IMR-90 (cell line): Measurements from ENCODE around the gene IYD. TPM values are rescaled to one million over a fixed set of nuclear protein-coding genes. Genes with fewer than 3 reads are reported as not detected.

ENCODE experiments used
- ATAC-seq: fragments of 200-7000 bp; cut with Tn5 transposase; 2 replicates; pipeline ENCODE4 v1.9.1; 2020; ENCODE audit warnings: low read depth, mild to moderate bottlenecking, moderate library complexity
- BruUV-seq: library from RNA; stranded (reverse); fragments of 400-500 nt; replicated peaks from 2 replicates; lab custom pipeline; 2021; lab: Mats Ljungman, UMichigan
- CTCF ChIA-PET: fragments of 300-600 bp; formaldehyde crosslinking; extraction: SDS; loops from one replicate; lab custom pipeline; 2021; ENCODE audit warnings: antibody characterized with exemption; lab: Yijun Ruan, JAX
- POLR2A ChIA-PET: fragments of 300-600 bp; sonication (Branson Sonifier 250); formaldehyde crosslinking; loops from one replicate; lab custom pipeline; 2022; ENCODE audit warnings: antibody characterized with exemption; ENCODE audit not compliant: unreplicated experiment; lab: Charles Lee
- DNase-seq: peaks from one replicate; pipeline ENCODE4 v3.0.0; 2013
- H2AFZ ChIP-seq: replicated peaks from 2 replicates; pipeline ENCODE3; 2013; ENCODE audit warnings: low read length, mild to moderate bottlenecking; ENCODE audit not compliant: poor library complexity
- H2AK5ac ChIP-seq: 2 replicates; pipeline ENCODE4 v1.6.1; 2013; ENCODE audit warnings: low read depth, low read length, inconsistent platforms
- H2AK9ac ChIP-seq: replicated peaks from 2 replicates; pipeline ENCODE3; 2013; ENCODE audit warnings: mild to moderate bottlenecking, low read depth, low read length, moderate library complexity; ENCODE audit not compliant: poor library complexity
- H2BK120ac ChIP-seq: 2 replicates; pipeline ENCODE4 v1.6.1; 2013; ENCODE audit warnings: low read depth, low read length, inconsistent platforms
- H2BK15ac ChIP-seq: 3 replicates; pipeline ENCODE4 v1.6.1; 2013; ENCODE audit warnings: low read depth, low read length, inconsistent platforms
- H2BK20ac ChIP-seq: 2 replicates; pipeline ENCODE4 v1.6.1; 2013; ENCODE audit warnings: low read depth, mild to moderate bottlenecking, inconsistent platforms, low read length, moderate library complexity
- H2BK5ac ChIP-seq: 2 replicates; pipeline ENCODE4 v1.6.1; 2013; ENCODE audit warnings: mild to moderate bottlenecking, low read depth, low read length, inconsistent platforms; ENCODE audit not compliant: poor library complexity, severe bottlenecking
- H3K14ac ChIP-seq: replicated peaks from 2 replicates; pipeline ENCODE4 v1.6.1; 2013; ENCODE audit warnings: low read depth, low read length, inconsistent platforms
- H3K18ac ChIP-seq: 2 replicates; pipeline ENCODE4 v1.6.1; 2013; ENCODE audit warnings: low read depth, low read length, control low read depth
- H3K23ac ChIP-seq: 2 replicates; pipeline ENCODE4 v1.6.1; 2013; ENCODE audit warnings: low read depth, low read length, inconsistent platforms
- H3K27ac ChIP-seq: 2 replicates; pipeline ENCODE4 v1.5.1; 2013; ENCODE audit warnings: mild to moderate bottlenecking, control low read depth, low read length; ENCODE audit not compliant: insufficient read depth
- H3K27me3 ChIP-seq: 2 replicates; pipeline ENCODE4 v1.6.1; 2013; ENCODE audit warnings: low read length; ENCODE audit not compliant: control insufficient read depth, insufficient read depth
- H3K36me3 ChIP-seq: 2 replicates; pipeline ENCODE4 v1.6.1; 2013; ENCODE audit warnings: low read length, mixed read lengths; ENCODE audit not compliant: control insufficient read depth, insufficient read depth
- H3K4ac ChIP-seq: 2 replicates; pipeline ENCODE4 v1.6.1; 2013; ENCODE audit warnings: low read depth, low read length, inconsistent platforms
- H3K4me1 ChIP-seq: 2 replicates; pipeline ENCODE4 v1.6.1; 2013; ENCODE audit warnings: low read length, mixed read lengths; ENCODE audit not compliant: control insufficient read depth, insufficient read depth
- H3K4me2 ChIP-seq: 2 replicates; pipeline ENCODE4 v1.6.1; 2013; ENCODE audit warnings: low read depth, mild to moderate bottlenecking, control low read depth, low read length, moderate library complexity
- H3K4me3 ChIP-seq: 2 replicates; pipeline ENCODE4 v1.5.1; 2013; ENCODE audit warnings: low read depth, mild to moderate bottlenecking, control low read depth, low read length, moderate library complexity; ENCODE audit not compliant: insufficient read depth
- H3K56ac ChIP-seq: 2 replicates; pipeline ENCODE4 v1.6.1; 2013; ENCODE audit warnings: low read length, inconsistent platforms; ENCODE audit not compliant: insufficient read depth; ENCODE audit errors: extremely low read depth
- H3K79me1 ChIP-seq, 2 experiments: 2 replicates each; pipeline ENCODE4 v1.6.1; 2013; ENCODE audit warnings: low read length in 2 of 2, inconsistent platforms in 1 of 2, low read depth in 1 of 2
- H3K9ac ChIP-seq: 2 replicates; pipeline ENCODE4 v1.6.1; 2013; ENCODE audit warnings: low read depth, low read length, control low read depth
- H3K9me1 ChIP-seq: 2 replicates; pipeline ENCODE4 v1.6.1; 2013; ENCODE audit warnings: low read length, inconsistent platforms; ENCODE audit not compliant: insufficient read depth
- H3K9me3 ChIP-seq: 2 replicates; pipeline ENCODE4 v1.6.1; 2013; ENCODE audit warnings: low read length; ENCODE audit not compliant: control insufficient read depth, insufficient read depth
- H4K20me1 ChIP-seq: 2 replicates; pipeline ENCODE4 v1.6.1; 2013; ENCODE audit warnings: low read length, inconsistent platforms; ENCODE audit not compliant: insufficient read depth
- H4K5ac ChIP-seq: 2 replicates; pipeline ENCODE4 v1.6.1; 2013; ENCODE audit warnings: mild to moderate bottlenecking, low read depth, low read length, control low read depth
- H4K8ac ChIP-seq, 2 experiments: 2 replicates each; pipeline ENCODE4 v1.6.1; 2013; ENCODE audit warnings: low read depth in 2 of 2, low read length in 2 of 2, control low read depth in 1 of 2, inconsistent platforms in 1 of 2
- H4K91ac ChIP-seq: 2 replicates; pipeline ENCODE4 v1.6.1; 2013; ENCODE audit warnings: low read depth, low read length, inconsistent platforms; ENCODE audit not compliant: insufficient read depth
- FOS ChIP-seq: fragments of 150-350 bp; IDR thresholded peaks from 2 replicates; pipeline ENCODE4 v1.6.1; 2016; ENCODE audit warnings: low read depth, low read length
- USF2 ChIP-seq: fragments of 150-350 bp; IDR thresholded peaks from 2 replicates; pipeline ENCODE4 v1.6.1; 2017; ENCODE audit warnings: mild to moderate bottlenecking, antibody characterized with exemption, low read length, low read depth
- WGBS, 2 experiments: methylation state at CpG; one replicate each; pipeline versions ENCODE4 v1.1.5 to v1.1.7; 2013; ENCODE audit warnings: missing lambda C conversion rate in 2 of 2; ENCODE audit not compliant: insufficient read length in 1 of 2; ENCODE audit errors: extremely low coverage in 2 of 2; 5-methylcytosine and 5-hydroxymethylcytosine counted together
- dilution Hi-C: fragments of 300-500 bp; cut with HindIII; formaldehyde crosslinking; loops from one replicate; pipeline ENCODE4 v1.14.3; 2018; ENCODE audit warnings: low sequenced_read_pairs; ENCODE audit not compliant: unreplicated experiment
- in situ Hi-C: fragments of 300-500 bp; cut with MboI; formaldehyde crosslinking; loops from 3 replicates; pipeline ENCODE4 v1.14.3; 2019; ENCODE audit warnings: low sequenced_read_pairs, inconsistent platforms, mixed read lengths
- intact Hi-C: fragments of 100-400 bp; cut with micrococcal nuclease; formaldehyde crosslinking; loops from 2 replicates; pipeline ENCODE4 v1.10.0; 2022
- polyA plus RNA-seq, 3 experiments: library from polyadenylated mRNA; depleted of rRNA; stranded (reverse); fragments of >200 nt; gene quantifications; 2 replicates each; pipeline ENCODE4 v1.2.3, GENCODE V29; 2012; ENCODE audit warnings: low replicate concordance in 1 of 3
- total RNA-seq: library from RNA; depleted of rRNA; stranded (reverse); fragments of >200 nt; gene quantifications from 2 replicates; pipeline ENCODE4 v1.2.3, GENCODE V29; 2012

The IYD gene
- total and polyA plus RNA-seq, 2 of the 4 experiments (the other 2 are of a cell fraction) = not detected

GRCh38 chr6:150324044-150324443 is 44.8 kb upstream of the IYD start:
- dilution Hi-C loops = no loop called here
- no peak overlapping the region for H2AK5ac ChIP-seq
- in situ Hi-C loops = no loop called here
- intact Hi-C loops = no loop called here
- H3K14ac ChIP-seq = no peak overlapping the region
- no peak overlapping the region for H3K4ac ChIP-seq
- no peak overlapping the region for H3K9ac ChIP-seq
- H3K27ac ChIP-seq = no peak overlapping the region
- no peak overlapping the region for H4K91ac ChIP-seq
- no peak for TF ChIP-seq USF2
- TF ChIP-seq FOS = no peak
- no peaks in the 10 kb centered on the region for H4K20me1 ChIP-seq
- peaks cover 8% of the 10 kb centered on the region for H3K27me3 ChIP-seq
- no peaks in the 10 kb centered on the region for H3K79me1 ChIP-seq
- POLR2A ChIA-PET = no interaction called here
- H2BK120ac ChIP-seq = no peak overlapping the region
- H3K4me1 ChIP-seq = no peaks in the 10 kb centered on the region; the same call in 1 of the 2 replicates
- no peak overlapping the region for H2AK9ac ChIP-seq
- no peak overlapping the region for H4K5ac ChIP-seq
- H3K4me2 ChIP-seq = no peak overlapping the region
- no peak overlapping the region for H3K23ac ChIP-seq
- H3K9me1 ChIP-seq = no peaks in the 10 kb centered on the region
- no peak overlapping the region for H2AFZ ChIP-seq
- DNase-seq (no peak), ATAC-seq (no peak)
- no peak overlapping the region for H4K8ac ChIP-seq
- no peak overlapping the region for H2BK20ac ChIP-seq
- H3K9me3 ChIP-seq = no peaks in the 10 kb centered on the region
- WGBS, 2 experiments = no CpG with 5 or more reads among the region's 6 CpGs
- CTCF ChIA-PET = no interaction called here
- no TSS peak for BruUV-seq
- no peaks in the 10 kb centered on the region for H3K36me3 ChIP-seq
- no peak overlapping the region for H3K18ac ChIP-seq
- H3K4me3 ChIP-seq = no peak overlapping the region
- no peak overlapping the region for H2BK15ac ChIP-seq
- no peak overlapping the region for H3K56ac ChIP-seq
- no peak overlapping the region for H2BK5ac ChIP-seq
